Loucy (cell line): ENCODE measurements around the gene ATP9A.
"Not testable (repeated sequence)": the region's sequence is repeated elsewhere in the genome, so short reads cannot be mapped to it uniquely, and the experiment has no call there.

Experiments used
- H2AFZ ChIP-seq: fragments of 200-600 bp; sonication (generic); 2 replicates; pipeline ENCODE4 v1.6.0; 2016; ENCODE audit warnings: antibody characterized with exemption, mild to moderate bottlenecking, low read length, moderate library complexity
- H3F3A ChIP-seq: fragments of 200-600 bp; 2 replicates; pipeline ENCODE4 v1.6.0; 2016; ENCODE audit warnings: antibody characterized with exemption, low read depth, mild to moderate bottlenecking
- H3K27me3 ChIP-seq: fragments of 200-600 bp; sonication (generic); 2 replicates; pipeline ENCODE4 v1.6.1; 2014; ENCODE audit warnings: low read length, mild to moderate bottlenecking; ENCODE audit not compliant: insufficient read depth, poor library complexity, severe bottlenecking
- H3K36me3 ChIP-seq: fragments of 200-600 bp; sonication (generic); 2 replicates; pipeline ENCODE4 v1.6.1; 2016; ENCODE audit warnings: low read length; ENCODE audit not compliant: insufficient read depth
- H3K4me1 ChIP-seq: fragments of 200-600 bp; sonication (generic); 2 replicates; pipeline ENCODE4 v1.5.1; 2014; ENCODE audit warnings: low read length, mild to moderate bottlenecking; ENCODE audit not compliant: insufficient read depth, poor library complexity, severe bottlenecking
- H3K4me2 ChIP-seq: fragments of 200-600 bp; sonication (generic); 2 replicates; pipeline ENCODE4 v1.6.0; 2014; ENCODE audit warnings: antibody characterized with exemption, low read length, low read depth, mild to moderate bottlenecking; ENCODE audit not compliant: poor library complexity, severe bottlenecking
- H3K4me3 ChIP-seq: fragments of 200-600 bp; sonication (generic); 2 replicates; pipeline ENCODE4 v1.5.1; 2014; ENCODE audit warnings: low read length, mild to moderate bottlenecking, mixed read lengths; ENCODE audit not compliant: poor library complexity, severe bottlenecking
- H3K79me2 ChIP-seq: fragments of 200-600 bp; sonication (generic); 2 replicates; pipeline ENCODE4 v1.6.1; 2014; ENCODE audit warnings: low read length; ENCODE audit not compliant: insufficient read depth
- H3K9ac ChIP-seq: fragments of 200-600 bp; sonication (generic); 2 replicates; pipeline ENCODE4 v1.6.0; 2014; ENCODE audit warnings: mild to moderate bottlenecking, low read depth, low read length, moderate library complexity; ENCODE audit not compliant: poor library complexity, severe bottlenecking
- H3K9me2 ChIP-seq: fragments of 200-600 bp; sonication (generic); replicated peaks from 2 replicates; pipeline ENCODE4 v1.6.1; 2016; ENCODE audit warnings: low read depth, low read length, mixed read lengths
- H3K9me3 ChIP-seq: fragments of 200-600 bp; sonication (generic); 2 replicates; pipeline ENCODE4 v1.6.1; 2014; ENCODE audit warnings: mild to moderate bottlenecking, antibody characterized with exemption, low read length, low read depth; ENCODE audit not compliant: insufficient read depth
- H4K20me1 ChIP-seq: fragments of 200-600 bp; sonication (generic); 2 replicates; pipeline ENCODE4 v1.6.0; 2014; ENCODE audit warnings: antibody characterized with exemption, low read length, mild to moderate bottlenecking; ENCODE audit not compliant: insufficient read depth, poor library complexity, severe bottlenecking
- CTCF ChIP-seq: fragments of 200-600 bp; sonication (generic); conservative IDR thresholded peaks from 2 replicates; pipeline ENCODE4 v1.5.1; 2014; ENCODE audit warnings: mild to moderate bottlenecking, antibody characterized with exemption, low read length
- EZH2phosphoT487 ChIP-seq: fragments of 200-600 bp; IDR thresholded peaks from 2 replicates; pipeline ENCODE4 v1.6.1; 2018; ENCODE audit warnings: antibody characterized with exemption, mild to moderate bottlenecking, moderate library complexity, borderline replicate concordance

Gene ATP9A

GRCh38 chr20:51767867-51768758, at the start of gene ATP9A:
ATP9A (minus strand) TSS chr20:51768390; CDS start chr20:51768369, 21 bp downstream.
- no peak within 1 kb of the TSS for H3K9ac ChIP-seq
- H3K9me3 ChIP-seq = no peaks in the 10 kb centered on the region
- H3K9me2 ChIP-seq = no peaks in the 10 kb centered on the region
- H3K4me3 ChIP-seq = no peak within 1 kb of the TSS
- H3K79me2 ChIP-seq = no peaks in the 10 kb centered on the region
- no peaks in the 10 kb centered on the region for H3K36me3 ChIP-seq
- H3K27me3 ChIP-seq = no peaks in the 10 kb centered on the region
- no peaks in the 10 kb centered on the region for H3F3A ChIP-seq
- no peak for TF ChIP-seq CTCF
- TF ChIP-seq EZH2phosphoT487 = no peak
- no peak within 1 kb of the TSS for H2AFZ ChIP-seq
- H3K4me1 ChIP-seq = no peaks in the 10 kb centered on the region
- no peaks in the 10 kb centered on the region for H4K20me1 ChIP-seq
- H3K4me2 ChIP-seq = no peak within 1 kb of the TSS

GRCh38 chr20:51816856-51817255, 48.7 kb upstream of the ATP9A start:
- not testable (repeated sequence) for H4K20me1 ChIP-seq, H3K9ac ChIP-seq, H3K27me3 ChIP-seq

GRCh38 chr20:51815383-51816076, 47.3 kb upstream of the ATP9A start:
- Histone ChIP-seq H3K27me3 (no peaks in the 10 kb centered on the region), H4K20me1 (no peaks in the 10 kb centered on the region), H3K4me3 (no peak overlapping the region), H3K9me3 (no peaks in the 10 kb centered on the region), H3K9ac (no peak overlapping the region), H3K4me1 (no peaks in the 10 kb centered on the region), H3K79me2 (no peaks in the 10 kb centered on the region), H3K9me2 (no peaks in the 10 kb centered on the region), H3K36me3 (no peaks in the 10 kb centered on the region), H2AFZ (no peak overlapping the region), H3K4me2 (no peak overlapping the region), H3F3A (no peaks in the 10 kb centered on the region)
- TF ChIP-seq EZH2phosphoT487 = no peak
- no peak for TF ChIP-seq CTCF

More at GRCh38 chr20:51816856-51817255, 48.7 kb upstream of the ATP9A start:
- H3K36me3 ChIP-seq, H2AFZ ChIP-seq, H3K4me1 ChIP-seq, H3F3A ChIP-seq, H3K9me3 ChIP-seq, H3K79me2 ChIP-seq, H3K9me2 ChIP-seq, H3K4me3 ChIP-seq, H3K4me2 ChIP-seq: not testable (repeated sequence)
